CD14-positive monocyte (primary cell): ENCODE data around the gene METTL24. TPM values are rescaled to one million over a fixed set of nuclear protein-coding genes. Genes with fewer than 3 reads are reported as not detected.
A peak's percentile ranks its signal among the peaks of the same experiment; 100 is the strongest.

Source experiments
- DNase-seq, 3 donors: peaks; one replicate each; pipeline ENCODE4 v3.0.0-alpha.2; 2011 to 2022
- H2AFZ ChIP-seq: 2 replicates; pipeline ENCODE4 v1.6.0; 2012; ENCODE audit warnings: mild to moderate bottlenecking, low read depth, low read length, inconsistent platforms; ENCODE audit not compliant: insufficient read depth, poor library complexity, severe bottlenecking
- H3K27ac ChIP-seq, 2 donors: 1 replicate in 1 of 2; 2 replicates in 1 of 2; pipeline ENCODE4 v1.5.1; 2012 to 2013; ENCODE audit warnings: low read length in 2 of 2, control low read depth in 1 of 2, inconsistent platforms in 1 of 2, low read depth in 1 of 2, mild to moderate bottlenecking in 1 of 2
- H3K27me3 ChIP-seq, 2 donors: one replicate each; pipeline versions ENCODE4 v1.6.0 to v1.6.1; 2011 to 2013; ENCODE audit warnings: low read length in 2 of 2; ENCODE audit not compliant: control insufficient read depth in 2 of 2, insufficient read depth in 2 of 2
- H3K36me3 ChIP-seq, 2 donors: replicated peaks in 1 of 2; 1 replicate in 1 of 2; 2 replicates in 1 of 2; pipeline versions ENCODE4 v1.5.1 to v1.6.1; 2012 to 2013; ENCODE audit warnings: low read length in 2 of 2, control low read depth in 1 of 2, inconsistent platforms in 1 of 2, mild to moderate bottlenecking in 1 of 2; ENCODE audit not compliant: insufficient read depth in 2 of 2, control insufficient read depth in 1 of 2
- H3K4me1 ChIP-seq, 2 donors: 1 replicate in 1 of 2; 2 replicates in 1 of 2; pipeline versions ENCODE4 v1.5.1 to v1.6.1; 2012 to 2013; ENCODE audit warnings: low read length in 2 of 2, control low read depth in 1 of 2, inconsistent platforms in 1 of 2, mild to moderate bottlenecking in 1 of 2, moderate library complexity in 1 of 2; ENCODE audit not compliant: insufficient read depth in 2 of 2, control insufficient read depth in 1 of 2
- H3K4me2 ChIP-seq: replicated peaks from 2 replicates; pipeline ENCODE3; 2012; ENCODE audit warnings: low read length, moderate library complexity, mild to moderate bottlenecking; ENCODE audit not compliant: poor library complexity, severe bottlenecking; ENCODE audit errors: extremely low read depth
- H3K4me3 ChIP-seq, 3 experiments: fragments of 200-600 bp in 1 of 3; sonication (generic) in 1 of 3; replicated peaks in 1 of 3; 1 replicate in 2 of 3; 2 replicates in 1 of 3; pipeline ENCODE4 v1.5.1; 2011 to 2013; ENCODE audit warnings: low read length in 3 of 3, mild to moderate bottlenecking in 3 of 3, control low read depth in 2 of 3, low read depth in 2 of 3, inconsistent platforms in 1 of 3, moderate library complexity in 1 of 3
- H3K79me2 ChIP-seq: 2 replicates; pipeline ENCODE4 v1.6.0; 2012; ENCODE audit warnings: mild to moderate bottlenecking, control low read depth, inconsistent platforms, low read length, moderate library complexity; ENCODE audit not compliant: insufficient read depth
- H3K9ac ChIP-seq: 2 replicates; pipeline ENCODE4 v1.6.0; 2017; ENCODE audit warnings: low read length, mild to moderate bottlenecking; ENCODE audit not compliant: insufficient read depth, poor library complexity, severe bottlenecking
- H3K9me3 ChIP-seq, 2 donors: replicated peaks in 1 of 2; 1 replicate in 1 of 2; 2 replicates in 1 of 2; pipeline versions ENCODE4 v1.5.1 to v1.6.1; 2012 to 2013; ENCODE audit warnings: low read length in 2 of 2, control low read depth in 1 of 2; ENCODE audit not compliant: control insufficient read depth in 1 of 2, insufficient read depth in 1 of 2
- H4K20me1 ChIP-seq: 2 replicates; pipeline ENCODE4 v1.6.0; 2012; ENCODE audit warnings: mild to moderate bottlenecking, low read length, control low read depth, moderate library complexity; ENCODE audit not compliant: insufficient read depth
- H3K27ac Mint-ChIP-seq, 7 donors: one replicate each; pipeline ENCODE4 v1.8.0; 2020; ENCODE audit warnings: mild to moderate bottlenecking in 7 of 7, mixed read lengths in 7 of 7, moderate library complexity in 6 of 7, inconsistent platforms in 2 of 7
- H3K27me3 Mint-ChIP-seq, 3 donors: one replicate each; pipeline ENCODE4 v1.8.0; 2021 to 2022; ENCODE audit warnings: low read depth in 3 of 3, mild to moderate bottlenecking in 3 of 3, mixed read lengths in 3 of 3, moderate library complexity in 3 of 3, inconsistent platforms in 1 of 3
- H3K36me3 Mint-ChIP-seq, 2 donors: one replicate each; pipeline ENCODE4 v1.8.0; 2020; ENCODE audit warnings: mixed read lengths in 2 of 2, inconsistent platforms in 1 of 2, mild to moderate bottlenecking in 1 of 2
- H3K4me1 Mint-ChIP-seq: one replicate; pipeline ENCODE4 v1.8.0; 2020; ENCODE audit warnings: mild to moderate bottlenecking, mixed read lengths
- H3K4me3 Mint-ChIP-seq, 2 donors: one replicate each; pipeline ENCODE4 v1.8.0; 2020; ENCODE audit warnings: mild to moderate bottlenecking in 2 of 2, mixed read lengths in 2 of 2, moderate library complexity in 1 of 2
- H3K9me3 Mint-ChIP-seq, 7 donors: one replicate each; pipeline ENCODE4 v1.8.0; 2020 to 2022; ENCODE audit warnings: mixed read lengths in 7 of 7, mild to moderate bottlenecking in 6 of 7, moderate library complexity in 6 of 7, inconsistent platforms in 2 of 7
- WGBS: methylation state at CpG from one replicate; pipeline ENCODE4 v1.1.5; 2013; ENCODE audit warnings: missing lambda C conversion rate; ENCODE audit not compliant: insufficient coverage; 5-methylcytosine and 5-hydroxymethylcytosine counted together
- intact Hi-C, 2 donors: fragments of 100-400 bp; cut with micrococcal nuclease; formaldehyde crosslinking; loops; one replicate each; pipeline versions ENCODE4 v1.15.0 to v1.15.1; 2023
- polyA plus RNA-seq, 3 donors: library from polyadenylated mRNA; depleted of rRNA in 1 of 3; unstranded in 2 of 3; stranded (reverse) in 1 of 3; fragments of 300-500 nt in 2 of 3; fragments of >200 nt in 1 of 3; fragmentation: Illumina TruSeq in 2 of 3; gene quantifications; 1 replicate in 2 of 3; 2 replicates in 1 of 3; pipeline ENCODE4 v1.2.3, GENCODE V29; 2012 to 2021
- TF ChIP-seq, protein P1 (sequence below): fragments of 200-600 bp; IDR thresholded peaks from one replicate; pipeline ENCODE4 v1.8.0; 2022; ENCODE audit warnings: antibody characterized with exemption, mild to moderate bottlenecking

Gene METTL24
- polyA plus RNA-seq, 3 donors = not detected

DNA sequence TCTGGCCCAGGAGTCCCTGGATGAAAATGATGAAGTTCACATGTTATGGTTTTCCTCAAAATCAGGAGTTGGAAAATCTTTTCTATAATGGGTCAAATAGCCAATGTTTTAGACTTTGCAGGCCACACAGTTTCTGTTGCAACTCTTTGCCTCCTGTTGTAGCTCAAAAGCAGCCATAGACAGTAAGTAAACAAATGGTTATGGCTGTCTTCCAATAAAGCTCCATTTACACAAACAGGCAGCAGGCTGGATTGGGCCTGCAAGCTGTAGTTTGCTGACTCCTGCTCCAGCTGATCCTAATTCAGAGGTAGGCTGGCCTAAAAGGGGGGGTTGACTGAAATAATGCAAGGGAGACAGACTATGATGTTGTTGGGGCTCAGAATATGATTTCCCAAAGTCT, 33.0 kb downstream of the METTL24 start:
- Mint-ChIP-seq H3K36me3 (no peaks in the 10 kb centered on the region), H3K4me1 (peaks cover 16% of the 10 kb centered on the region), H3K9me3 (peaks cover 0 to 1% (median 0%) of the 10 kb centered on the region in 7 donors), H3K27ac (peak overlapping the region in 1 of 7 donors; percentile 45), H3K27me3 (no peaks in the 10 kb centered on the region), H3K4me3 (no peak overlapping the region)
- Histone ChIP-seq H3K36me3 (no peaks in the 10 kb centered on the region), H4K20me1 (no peaks in the 10 kb centered on the region), H3K79me2 (no peaks in the 10 kb centered on the region), H3K4me2 (no peak overlapping the region), H3K9ac (no peak overlapping the region), H3K9me3 (no peaks in the 10 kb centered on the region), H2AFZ (no peak overlapping the region), H3K4me3 (no peak overlapping the region), H3K27ac (no peak overlapping the region), H3K27me3 (no peaks in the 10 kb centered on the region), H3K4me1 (peaks cover 8 to 11% of the 10 kb centered on the region in 2 donors)
- TF ChIP-seq, protein P1, sequence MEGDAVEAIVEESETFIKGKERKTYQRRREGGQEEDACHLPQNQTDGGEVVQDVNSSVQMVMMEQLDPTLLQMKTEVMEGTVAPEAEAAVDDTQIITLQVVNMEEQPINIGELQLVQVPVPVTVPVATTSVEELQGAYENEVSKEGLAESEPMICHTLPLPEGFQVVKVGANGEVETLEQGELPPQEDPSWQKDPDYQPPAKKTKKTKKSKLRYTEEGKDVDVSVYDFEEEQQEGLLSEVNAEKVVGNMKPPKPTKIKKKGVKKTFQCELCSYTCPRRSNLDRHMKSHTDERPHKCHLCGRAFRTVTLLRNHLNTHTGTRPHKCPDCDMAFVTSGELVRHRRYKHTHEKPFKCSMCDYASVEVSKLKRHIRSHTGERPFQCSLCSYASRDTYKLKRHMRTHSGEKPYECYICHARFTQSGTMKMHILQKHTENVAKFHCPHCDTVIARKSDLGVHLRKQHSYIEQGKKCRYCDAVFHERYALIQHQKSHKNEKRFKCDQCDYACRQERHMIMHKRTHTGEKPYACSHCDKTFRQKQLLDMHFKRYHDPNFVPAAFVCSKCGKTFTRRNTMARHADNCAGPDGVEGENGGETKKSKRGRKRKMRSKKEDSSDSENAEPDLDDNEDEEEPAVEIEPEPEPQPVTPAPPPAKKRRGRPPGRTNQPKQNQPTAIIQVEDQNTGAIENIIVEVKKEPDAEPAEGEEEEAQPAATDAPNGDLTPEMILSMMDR = no peak
- intact Hi-C loops = no loop called here
- no peak for DNase-seq

DNA sequence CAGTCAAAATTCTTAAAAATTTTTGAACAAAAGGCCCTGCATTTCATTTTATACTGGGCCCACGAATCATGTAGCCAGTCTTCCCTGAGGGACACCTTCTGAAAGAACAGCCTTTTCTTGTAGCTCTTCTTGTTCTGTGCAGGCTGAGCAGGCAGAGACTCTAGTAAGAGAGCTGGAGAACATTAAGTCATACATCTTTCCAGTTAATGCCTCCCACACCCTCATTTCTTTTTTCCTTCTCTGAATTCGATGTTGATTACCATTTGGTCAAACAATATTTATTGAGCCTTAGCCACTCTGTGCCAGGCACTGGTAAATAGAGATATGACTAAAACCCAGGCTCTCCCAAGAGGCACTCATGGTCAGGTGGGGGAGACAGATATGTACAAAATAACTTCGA, 33.6 kb downstream of the METTL24 start:
- no peaks in the 10 kb centered on the region for H3K79me2 ChIP-seq
- no peak overlapping the region for H3K27ac ChIP-seq
- no peak for DNase-seq
- TF ChIP-seq, protein P1 = no peak
- H2AFZ ChIP-seq = no peak overlapping the region
- Mint-ChIP-seq H3K4me1 (peaks cover 16% of the 10 kb centered on the region), H3K9me3 (peaks cover 0 to 1% (median 0%) of the 10 kb centered on the region in 7 donors), H3K27ac (no peak overlapping the region), H3K4me3 (no peak overlapping the region), H3K36me3 (no peaks in the 10 kb centered on the region), H3K27me3 (no peaks in the 10 kb centered on the region)
- no peaks in the 10 kb centered on the region for H3K27me3 ChIP-seq
- peaks cover 8 to 11% of the 10 kb centered on the region in 2 donors for H3K4me1 ChIP-seq
- no peak overlapping the region for H3K4me2 ChIP-seq
- H3K36me3 ChIP-seq = no peaks in the 10 kb centered on the region
- no CpG with 5 or more reads among the region's 3 CpGs for WGBS
- no peak overlapping the region for H3K4me3 ChIP-seq
- no peak overlapping the region for H3K9ac ChIP-seq
- H3K9me3 ChIP-seq = no peaks in the 10 kb centered on the region
- intact Hi-C loops = no loop called here
- no peaks in the 10 kb centered on the region for H4K20me1 ChIP-seq
